Dedifferentiated amniotic fluid mesenchymal stem cell (primary cell): Measurements from ENCODE around the gene ELF5.

Experiments used
- DNase-seq: peaks from one replicate; pipeline ENCODE4 v3.0.0-alpha.2; 2016; ENCODE audit errors: extremely low spot score

Gene ELF5

DNA sequence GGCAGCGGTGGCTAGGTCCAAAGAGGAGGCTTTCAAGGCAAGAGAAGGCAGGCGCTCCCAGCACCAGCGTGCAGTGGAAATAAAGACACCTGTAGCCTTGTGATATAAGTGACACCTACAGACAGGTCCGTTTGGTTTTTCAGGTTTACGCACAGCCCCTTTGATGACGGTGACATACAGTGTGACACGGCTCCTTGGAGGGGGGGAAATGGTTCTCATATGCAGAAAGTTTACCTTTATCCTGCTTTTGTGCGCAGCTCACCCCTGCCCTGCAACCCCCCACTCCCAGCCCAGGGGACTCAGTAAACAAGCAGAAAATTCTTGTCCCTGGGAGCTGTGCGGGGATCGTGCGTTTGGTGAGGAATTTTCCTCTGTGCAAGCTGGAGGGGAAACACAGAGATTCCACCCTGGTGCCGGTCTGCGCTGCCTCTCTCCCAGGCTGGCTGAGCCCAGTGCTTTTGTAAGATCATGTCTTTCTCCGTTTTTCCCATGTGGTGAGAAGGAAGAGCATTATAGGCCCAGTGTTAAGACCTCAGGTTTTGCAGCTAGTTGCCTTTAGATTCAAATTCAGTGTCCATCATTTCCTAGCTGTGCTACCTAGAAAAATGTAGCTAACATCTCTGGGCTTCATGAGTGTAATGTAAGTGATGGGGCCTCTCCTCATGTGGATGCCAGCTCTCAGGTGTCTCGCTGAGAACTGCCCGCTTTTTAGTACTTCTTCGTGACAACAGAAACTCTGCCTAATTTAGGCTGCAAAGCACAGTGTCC, at the start of gene ELF5:
TSS of gene ELF5 (minus strand) at position 113 of the 768 bp plus-strand sequence. CDS start 8,045 bp downstream, outside the sequence.
- no peak for DNase-seq

DNA sequence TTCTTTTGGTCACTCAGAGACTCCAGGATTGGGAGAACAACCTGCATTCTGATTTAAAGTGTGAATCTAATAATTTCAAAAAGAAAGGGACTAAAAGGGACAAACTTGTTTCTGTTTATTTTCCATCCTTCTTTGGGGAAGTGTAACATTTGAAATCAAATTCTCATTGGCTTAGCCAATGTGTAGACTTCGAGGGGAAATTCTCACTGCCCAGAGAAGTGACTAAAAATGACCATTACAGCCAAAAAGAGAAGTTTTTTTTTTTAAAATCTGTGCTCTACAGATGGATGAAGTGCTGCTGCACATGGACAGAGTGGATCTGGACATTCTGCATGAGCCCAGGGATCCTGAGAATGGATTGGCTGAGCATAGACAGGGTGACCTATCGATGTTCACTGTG, 49.4 kb upstream of the ELF5 start:
- DNase-seq: no peak

DNA sequence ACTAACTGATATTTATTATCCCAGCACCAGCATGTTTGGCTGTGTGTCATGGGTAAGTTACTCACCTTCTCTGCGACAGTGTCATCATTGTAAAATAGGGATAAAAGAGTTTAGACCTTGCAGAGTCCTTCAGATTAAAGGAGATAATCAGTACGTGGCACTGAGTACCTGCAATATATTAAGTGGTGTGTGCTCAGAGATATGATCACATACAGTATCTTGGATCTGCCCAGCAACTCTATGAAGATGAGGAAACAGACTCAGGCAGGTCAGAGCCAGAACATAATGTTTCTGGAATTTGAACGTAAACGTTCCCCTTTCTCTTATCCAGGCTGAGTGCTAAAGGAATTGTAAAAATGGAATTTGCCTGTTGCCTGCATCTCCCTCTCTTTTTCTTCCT, 46.9 kb upstream of the ELF5 start:
- no peak for DNase-seq

DNA sequence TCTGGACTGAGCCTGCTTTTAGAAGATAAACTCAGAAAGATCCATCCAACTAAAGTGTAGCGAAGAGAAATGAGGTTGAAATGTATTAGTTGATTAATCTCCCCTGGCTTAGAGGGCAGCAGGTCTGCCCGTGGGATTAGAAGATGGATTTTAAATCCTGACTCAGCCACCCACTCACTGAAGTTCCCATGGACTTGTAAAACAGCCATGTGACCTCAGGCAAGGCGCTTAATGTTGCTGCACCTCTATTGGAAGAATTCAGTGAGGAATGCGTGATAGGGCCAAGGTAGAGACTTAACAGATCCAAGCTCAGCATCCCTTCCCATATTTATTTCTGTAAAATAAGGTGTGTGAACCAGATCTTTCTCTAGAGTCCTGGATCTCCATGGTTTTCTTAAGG, 45.1 kb upstream of the ELF5 start:
- no peak for DNase-seq

DNA sequence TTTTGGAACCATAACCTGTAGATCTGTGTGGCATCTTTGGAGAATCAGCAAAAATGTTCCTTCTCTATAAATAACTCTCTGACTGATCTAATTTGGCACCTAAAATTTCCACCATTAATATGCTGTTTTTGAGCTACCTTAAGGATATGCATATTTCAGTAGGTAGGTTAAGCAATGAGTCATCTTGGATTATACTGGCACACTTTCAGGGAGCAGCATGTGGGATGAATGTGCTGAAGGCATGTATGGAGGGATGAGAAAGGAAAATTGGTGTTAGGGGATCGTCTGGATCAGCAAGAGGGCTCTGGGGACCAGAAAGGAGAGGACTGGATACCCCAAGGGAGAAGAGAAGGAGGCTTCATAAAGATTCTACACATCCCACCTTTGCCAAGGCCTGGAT, 44.6 kb upstream of the ELF5 start:
- no peak for DNase-seq

DNA sequence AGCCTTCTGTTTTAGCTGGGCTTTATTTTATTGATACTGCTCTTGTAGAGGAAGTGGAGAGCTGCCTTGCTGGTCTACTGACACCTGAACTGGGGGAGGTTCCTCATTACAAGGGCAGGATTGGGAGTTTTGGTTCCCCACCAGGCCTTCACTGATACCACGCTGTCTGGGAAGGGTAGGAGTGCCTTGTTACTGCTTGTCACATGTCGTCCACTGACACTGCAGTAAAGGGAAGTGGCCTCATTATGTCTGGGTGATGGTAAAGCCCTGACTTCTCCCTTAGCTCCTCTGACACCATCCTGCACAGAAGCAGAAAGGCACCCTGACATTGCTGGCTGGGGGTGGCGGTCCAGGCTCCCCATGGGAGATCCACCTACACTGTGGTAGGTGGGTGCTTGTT, 38.7 kb upstream of the ELF5 start:
- DNase-seq: no peak

DNA sequence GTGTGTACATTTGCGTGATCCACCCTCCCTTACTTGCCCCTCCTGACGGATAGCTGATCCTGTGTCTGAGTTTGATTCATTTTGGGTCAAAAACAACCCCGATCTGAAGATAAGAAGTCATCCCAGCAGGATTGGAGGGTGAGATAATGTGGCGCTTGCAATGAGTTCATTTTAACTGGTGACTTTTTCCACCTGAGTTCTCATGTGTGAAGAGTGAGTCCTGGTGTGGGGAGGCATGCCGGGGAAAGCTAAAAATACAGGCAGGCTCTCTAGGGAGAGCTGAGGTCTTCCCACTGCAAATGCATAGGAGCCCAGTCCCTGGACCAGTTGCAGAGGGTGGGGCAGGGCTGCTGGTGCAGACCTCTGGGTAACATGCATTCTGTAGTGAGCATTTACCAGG, 35.7 kb upstream of the ELF5 start:
- DNase-seq: no peak

DNA sequence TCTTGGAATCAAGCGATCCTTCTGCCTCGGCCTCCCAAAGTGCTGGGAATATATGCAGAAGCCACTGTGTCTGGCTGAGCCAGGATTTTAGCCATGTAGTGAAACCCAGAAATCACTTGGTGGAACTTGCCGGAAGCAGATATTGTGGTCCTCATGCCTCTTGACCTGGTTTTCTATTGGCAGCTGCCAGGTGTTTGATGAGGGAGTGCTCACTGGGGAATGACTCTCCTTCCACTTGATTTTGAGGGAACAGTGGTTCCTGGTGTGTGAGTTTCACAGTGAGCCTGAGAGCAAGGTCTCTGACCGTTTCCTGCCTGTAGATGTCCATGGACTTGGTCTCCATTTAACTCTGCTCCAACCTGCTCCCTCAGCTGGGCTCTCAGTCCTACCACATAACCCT, 34.7 kb upstream of the ELF5 start:
- DNase-seq: no peak

DNA sequence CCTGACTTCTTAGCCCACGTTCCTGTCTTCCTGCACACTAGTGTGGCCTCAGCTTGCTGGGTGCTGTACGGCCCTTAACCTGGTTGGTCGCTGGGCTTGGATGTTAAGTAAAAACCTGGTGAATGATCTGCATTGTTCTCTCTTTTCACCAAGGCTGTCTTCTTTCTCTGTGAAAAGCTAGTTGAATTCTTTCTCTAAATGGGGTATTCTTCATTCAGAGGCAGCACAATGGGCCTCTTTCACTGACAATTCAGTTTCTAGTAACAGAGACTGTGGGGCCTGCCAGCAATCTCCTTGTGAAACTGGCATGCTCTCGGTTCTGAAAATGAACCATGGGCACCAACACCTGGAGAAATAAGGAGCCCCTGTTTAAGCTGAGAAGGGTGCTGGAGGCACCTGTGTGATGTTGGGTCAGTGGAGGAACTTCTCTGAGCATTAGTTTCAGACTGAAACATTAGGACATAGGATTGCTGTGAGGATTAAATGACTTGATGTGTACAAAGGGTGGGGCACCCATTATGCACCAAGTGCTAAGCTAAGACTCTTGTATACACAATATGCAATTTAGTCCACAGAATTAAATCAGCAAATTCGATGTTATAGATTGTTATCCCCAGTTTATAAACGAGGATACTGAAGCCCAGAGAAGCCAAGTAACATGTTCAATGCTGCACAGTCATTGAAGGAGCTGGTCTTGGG, 33.1 kb upstream of the ELF5 start:
- DNase-seq: no peak

DNA sequence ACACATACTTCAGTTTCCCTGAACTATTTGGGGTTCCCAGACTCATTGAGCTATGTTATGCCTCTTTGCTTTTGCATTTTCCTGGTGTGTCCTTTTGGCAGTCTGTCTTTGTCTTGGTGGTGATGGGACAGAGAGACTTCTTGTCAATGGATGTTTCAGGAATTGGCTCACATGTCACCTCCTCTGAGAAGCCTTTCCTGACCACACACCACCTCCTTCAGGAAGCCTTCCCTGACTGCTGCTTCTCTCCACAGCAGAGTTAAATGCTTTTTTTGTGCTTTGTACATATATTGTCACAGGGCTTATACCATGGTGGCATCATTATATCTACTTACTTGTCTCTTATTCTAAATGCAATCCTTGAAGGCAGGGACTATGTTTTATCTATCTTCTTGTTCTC, 28.5 kb upstream of the ELF5 start:
- no peak for DNase-seq

DNA sequence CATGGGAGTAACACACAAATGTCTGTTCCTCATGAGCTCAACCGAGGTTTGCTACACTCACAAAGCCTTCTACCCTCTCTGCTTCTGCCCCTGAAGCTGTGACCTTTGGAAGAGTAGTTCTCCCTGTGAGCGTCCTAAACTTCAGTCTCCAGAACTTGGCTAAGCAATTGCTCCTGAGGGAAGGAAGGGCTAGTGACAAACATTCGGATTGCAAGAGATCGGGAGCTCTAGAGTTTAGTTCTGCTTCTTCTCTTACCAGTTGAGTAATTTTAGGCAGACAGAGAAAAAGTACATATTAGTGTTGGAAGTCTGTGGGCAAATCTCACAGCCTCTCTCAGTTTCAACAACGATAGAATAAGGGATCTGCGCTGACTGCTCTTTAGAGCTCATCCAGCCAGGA, 27.3 kb upstream of the ELF5 start:
- DNase-seq: no peak

DNA sequence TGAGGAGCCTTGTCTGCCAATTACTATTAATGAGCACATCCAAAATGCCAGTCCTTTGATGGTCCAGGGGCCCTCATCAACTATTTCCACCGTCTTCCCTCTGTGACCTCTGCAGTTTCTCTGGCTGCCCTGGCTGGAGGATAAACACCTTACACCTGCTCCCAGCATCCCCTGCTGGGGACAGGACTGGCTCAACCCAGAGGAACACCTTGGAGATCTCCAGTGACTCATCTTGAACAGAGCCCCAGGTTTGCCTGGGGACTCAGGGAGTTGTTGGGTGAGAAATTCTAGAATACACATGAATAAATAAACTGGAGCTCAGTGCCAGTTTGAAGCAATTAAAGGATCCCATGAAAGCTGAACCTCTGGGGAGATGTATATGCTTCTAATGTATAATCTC, 24.0 kb upstream of the ELF5 start:
- DNase-seq: no peak

DNA sequence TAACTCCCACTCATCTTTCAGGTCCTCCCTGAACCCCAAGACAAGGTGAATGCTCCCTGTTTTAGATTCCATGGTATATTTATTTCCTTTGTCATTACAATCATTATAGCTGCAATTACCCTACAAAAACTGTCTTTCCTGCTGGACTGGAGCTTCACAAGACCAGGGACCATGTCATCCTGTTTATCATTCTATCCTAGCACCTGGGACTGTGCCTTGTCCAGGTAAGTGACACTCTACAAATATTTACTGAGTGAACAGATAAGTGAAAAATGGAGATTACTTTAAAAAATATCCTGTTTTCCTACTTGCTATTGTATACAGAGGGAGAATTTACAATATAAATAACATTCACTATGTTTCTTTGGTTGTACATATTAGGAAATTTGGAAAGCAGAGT, 22.5 kb upstream of the ELF5 start:
- no peak for DNase-seq

DNA sequence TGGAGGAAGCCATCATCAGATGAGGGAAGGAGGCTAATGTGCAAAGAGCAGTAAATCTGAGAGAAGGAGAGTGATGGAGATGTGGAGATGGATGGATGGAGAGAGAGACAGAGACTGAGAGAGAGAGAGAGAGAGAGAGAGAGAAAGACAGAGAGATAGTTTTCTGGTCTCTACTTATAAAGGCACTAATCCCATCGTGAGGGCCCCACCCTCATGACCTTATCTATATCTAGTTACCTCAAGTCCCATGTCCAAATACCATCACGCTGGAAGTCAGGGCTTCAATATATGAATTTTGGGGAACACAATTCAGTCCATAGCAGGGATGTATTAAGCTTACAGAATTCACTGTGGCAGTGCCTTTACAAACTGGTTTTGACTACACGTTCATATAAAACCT, 21.2 kb upstream of the ELF5 start:
- DNase-seq: no peak

DNA sequence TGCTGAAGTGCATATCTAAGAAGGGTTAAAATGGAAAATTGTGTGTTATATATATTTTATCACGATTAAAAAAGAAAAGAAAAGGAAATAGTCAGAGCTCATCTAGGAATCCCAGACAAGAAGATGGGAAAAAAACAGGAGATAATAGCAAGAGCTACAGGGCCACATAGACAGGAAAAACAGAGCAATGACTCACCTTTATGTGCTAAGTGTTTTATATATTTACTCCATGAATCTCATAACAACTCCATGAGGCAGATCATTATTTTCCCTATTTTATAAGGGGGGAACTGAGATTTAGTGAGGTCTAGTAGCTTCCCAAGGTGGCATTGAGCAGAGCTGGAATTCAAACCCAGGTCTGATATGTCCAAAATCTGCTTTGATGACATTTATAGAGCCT, 18.1 kb upstream of the ELF5 start:
- no peak for DNase-seq

DNA sequence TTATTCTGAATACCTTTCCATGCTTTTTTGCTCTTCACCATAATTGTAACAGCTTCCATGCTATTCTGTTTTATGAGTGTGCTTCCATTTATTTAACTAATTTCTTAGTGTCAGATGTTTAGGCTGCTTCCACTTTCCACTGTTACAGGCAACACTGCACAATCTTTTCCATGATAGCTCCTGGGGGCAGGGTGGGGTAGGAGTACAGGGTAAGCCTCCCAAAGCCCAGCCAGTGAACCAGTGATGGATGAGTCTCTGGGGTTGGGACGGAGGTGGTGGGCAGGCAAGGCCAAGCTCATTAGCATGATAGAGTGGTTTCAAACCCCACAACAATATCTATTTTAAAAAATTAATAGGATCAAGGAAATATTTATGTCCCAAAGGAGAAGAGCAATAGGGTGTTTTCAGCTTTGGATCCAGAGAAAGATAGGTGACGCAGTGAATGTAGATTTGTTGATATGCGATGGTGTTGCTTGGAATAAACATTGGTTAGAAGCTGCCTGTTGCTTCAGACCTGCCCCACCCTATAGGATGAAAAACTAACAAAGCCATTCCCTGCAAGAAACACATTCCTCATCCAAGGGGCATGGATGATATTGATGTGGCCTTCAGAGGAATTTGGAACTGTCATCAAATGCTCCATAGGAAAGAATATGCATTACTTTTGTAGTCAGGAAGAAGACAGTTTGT, 17.1 kb upstream of the ELF5 start:
- no peak for DNase-seq

DNA sequence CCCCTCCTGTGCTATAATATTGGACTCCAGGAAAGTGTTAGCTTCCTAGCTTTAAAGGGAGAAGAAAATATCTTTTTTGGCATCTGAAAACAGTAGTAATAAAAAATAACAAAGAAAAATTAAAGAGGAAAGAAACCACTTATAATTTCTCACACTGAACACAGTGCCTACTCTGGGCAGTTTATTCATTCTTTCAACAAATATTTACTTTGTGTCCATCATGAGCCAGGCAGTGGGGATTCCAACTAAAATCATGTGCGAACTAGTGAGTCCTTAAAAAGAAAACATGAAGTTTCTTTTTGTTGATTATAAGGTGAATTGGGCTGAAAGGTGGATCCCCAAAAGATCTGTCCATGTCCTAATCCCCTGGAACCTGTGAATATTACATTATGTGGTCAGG, 16.0 kb upstream of the ELF5 start:
- DNase-seq: no peak

DNA sequence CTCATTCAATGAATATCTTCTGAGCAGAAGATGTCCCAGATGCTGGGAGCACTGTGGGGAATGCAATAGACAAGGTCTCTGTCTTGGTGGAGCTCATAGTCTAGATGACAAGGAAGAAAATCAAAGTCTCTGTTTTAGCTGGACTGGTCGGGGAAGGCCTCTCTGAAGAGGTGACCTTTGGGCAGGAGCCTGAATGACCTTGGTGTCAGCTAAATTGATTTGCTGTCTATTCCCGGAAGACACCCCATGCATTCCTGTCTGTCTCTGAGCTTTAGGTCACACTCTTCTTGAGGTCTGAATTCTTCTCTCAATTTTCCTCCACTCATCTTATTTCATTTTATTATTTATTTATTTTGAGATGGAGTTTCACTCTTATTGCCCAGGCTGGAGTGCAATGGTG, 14.5 kb upstream of the ELF5 start:
- no peak for DNase-seq

DNA sequence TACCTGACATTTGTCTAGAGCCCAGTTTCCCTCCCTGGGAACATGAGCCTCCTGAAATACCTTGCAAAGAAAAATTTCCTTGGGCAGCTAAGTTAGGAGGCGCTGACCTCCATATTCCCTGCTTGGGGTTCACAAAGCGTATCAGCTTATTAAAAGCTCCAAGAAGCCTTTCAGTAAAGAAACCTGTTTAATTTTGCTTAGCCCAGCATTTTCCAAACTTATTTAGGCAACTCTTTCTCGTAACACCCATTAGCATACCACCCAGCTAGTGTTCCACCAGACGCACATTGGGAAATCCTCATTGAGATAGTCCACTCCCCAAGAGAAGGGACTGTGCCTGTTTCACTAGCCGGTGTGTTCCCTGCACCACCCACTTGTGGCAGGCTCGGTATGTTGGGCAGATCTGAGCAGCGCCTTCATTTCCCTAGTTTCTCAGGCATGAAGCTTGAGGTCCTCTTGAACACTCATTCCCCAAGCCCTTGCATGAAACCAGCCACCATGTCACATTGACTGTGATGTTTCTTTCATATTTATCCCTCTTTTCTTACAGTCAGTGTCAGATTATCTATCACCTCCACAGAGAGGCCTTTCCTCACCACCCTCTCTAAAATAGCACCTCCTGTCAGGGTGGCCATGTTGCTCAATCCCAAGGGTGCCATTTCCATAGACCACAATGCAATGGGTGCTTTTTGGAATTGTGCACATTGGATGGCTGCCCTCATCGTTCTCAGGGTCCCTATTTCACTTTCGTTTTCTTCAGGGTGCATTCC, 12.5 kb upstream of the ELF5 start:
- no peak for DNase-seq

DNA sequence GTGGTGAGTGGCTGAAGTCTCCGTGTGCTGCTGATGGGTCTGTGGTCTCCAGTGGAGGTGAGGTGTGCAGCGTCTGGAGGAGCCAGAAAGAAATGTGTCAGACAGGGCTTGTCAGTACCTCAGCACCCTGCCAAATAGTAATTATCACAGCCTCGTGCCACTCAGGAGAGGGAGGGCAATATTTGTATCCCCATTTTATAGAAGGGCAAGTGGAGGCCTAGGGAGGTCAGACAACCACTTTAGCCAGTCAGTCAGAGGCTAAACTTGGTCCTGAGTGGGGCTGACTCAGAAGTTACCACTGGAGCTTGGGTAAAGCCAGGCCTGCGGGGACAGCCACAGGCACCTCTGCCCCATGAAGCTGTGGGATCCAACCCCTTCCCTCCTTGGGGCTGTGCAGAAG, 11.5 kb upstream of the ELF5 start:
- DNase-seq: no peak

DNA sequence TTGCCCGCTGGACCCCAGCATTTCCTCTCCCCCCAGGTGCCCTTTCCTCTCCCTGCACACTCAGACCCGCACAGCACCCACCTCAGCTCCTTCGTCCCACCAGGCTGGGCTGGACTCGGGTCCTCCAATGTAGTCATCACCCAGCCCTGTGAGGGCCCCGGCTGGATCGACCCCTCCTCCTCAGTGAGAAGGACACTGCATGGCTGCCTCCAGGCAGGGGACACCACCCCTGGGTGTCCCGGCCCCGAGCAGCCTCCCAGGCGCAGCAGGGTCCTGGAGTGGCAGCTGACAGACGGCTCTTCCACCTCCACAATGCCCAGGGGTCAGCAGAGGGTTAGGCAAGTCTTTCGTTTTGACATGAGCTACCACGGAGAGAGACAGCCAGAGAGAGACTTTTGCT, 11.1 kb upstream of the ELF5 start:
- DNase-seq: no peak

DNA sequence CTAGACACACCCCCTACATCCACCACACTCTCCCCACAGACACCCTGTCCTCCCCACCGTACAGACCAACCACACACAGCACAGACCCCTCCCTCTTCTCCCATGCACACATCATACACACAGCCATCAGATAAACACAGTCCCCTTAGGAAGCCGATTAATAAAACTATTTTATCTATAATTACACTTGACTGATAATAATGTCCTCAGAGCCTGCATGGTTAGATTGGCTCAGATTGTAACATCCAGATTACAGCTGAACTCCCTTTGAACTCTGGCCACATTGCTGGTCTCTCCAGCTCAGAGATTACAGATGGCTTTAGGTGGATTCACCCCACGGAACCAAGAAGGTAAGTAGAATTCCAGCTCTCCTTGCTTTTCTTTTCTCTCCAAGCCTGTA, 9.5 kb upstream of the ELF5 start:
- DNase-seq: no peak
